ENCODE data around the gene LRRC17. TPM values are rescaled to one million over a fixed set of nuclear protein-coding genes. Genes with fewer than 3 reads are reported as not detected.
A peak's percentile ranks its signal among the peaks of the same experiment; 100 is the strongest.
"Not testable (repeated sequence)": the region's sequence is repeated elsewhere in the genome, so short reads cannot be mapped to it uniquely, and the experiment has no call there.

LRRC17 gene
- total and polyA plus RNA-seq, 2 experiments from 2014 or later, result 0.18 to 1.5 TPM

- no peaks in the 10 kb centered on the region for H4K20me1 ChIP-seq (ENCODE audit: insufficient read depth)
- no peaks in the 10 kb centered on the region for H3K9me3 ChIP-seq (ENCODE audit: low read depth)
- in situ Hi-C loops (cut with MboI), result no loop called here
- H3K36me3 ChIP-seq (ENCODE audit: low read depth), result no peaks in the 10 kb centered on the region
- H3K4me2 ChIP-seq (ENCODE audit: unreplicated experiment), result peak overlapping the region; percentile 22
- TF ChIP-seq EZH2 (IDR thresholded peaks at IDR 0.05; ENCODE audit: insufficient read depth, poor library complexity, severe bottlenecking) (no peak), EZH2phosphoT487 (IDR thresholded peaks at IDR 0.05; ENCODE audit: insufficient read depth, low read depth) (no peak)
- H3K9me2 ChIP-seq (ENCODE audit: insufficient read depth), result no peaks in the 10 kb centered on the region
- H3K4me1 ChIP-seq (ENCODE audit: insufficient read depth), result peaks cover 10% of the 10 kb centered on the region; the same call in 1 of the 2 replicates
- no peaks in the 10 kb centered on the region for H3K27me3 ChIP-seq (replicated peaks; ENCODE audit: insufficient read depth)
- no peaks in the 10 kb centered on the region for H3K79me2 ChIP-seq (ENCODE audit: insufficient read depth)
- no peak overlapping the region for H3K9ac ChIP-seq
- H2AFZ ChIP-seq, result no peak overlapping the region
- no peaks in the 10 kb centered on the region for H3F3A ChIP-seq (ENCODE audit: insufficient read depth)
- DNase-seq, result peak; percentile 23
- WGBS, 2 experiments (ENCODE audit: low coverage in 1 of 2, low lambda C conversion rate in 2 of 2, missing lambda C conversion rate in 2 of 2), result 45 to 54% methylated on average over 5 of the region's 5 CpGs
- no peak overlapping the region for H3K4me3 ChIP-seq
- H3K27ac ChIP-seq, result no peak overlapping the region
These were observed 30.8 kb downstream of the LRRC17 start for GRCh38 chr7:102943423-102944169.

GRCh38 chr7:102944241-102944640 lies 31.4 kb downstream of the LRRC17 start:
- WGBS, 2 experiments (ENCODE audit: low coverage in 1 of 2, low lambda C conversion rate in 2 of 2, missing lambda C conversion rate in 2 of 2), result 98 to 99% methylated on average over 4 of the region's 4 CpGs
- in situ Hi-C loops (cut with MboI), result no loop called here
- Histone ChIP-seq H3K27me3 (replicated peaks; ENCODE audit: insufficient read depth) (no peaks in the 10 kb centered on the region), H3K9me2 (ENCODE audit: insufficient read depth) (no peaks in the 10 kb centered on the region), H3K4me3 (no peak overlapping the region), H4K20me1 (ENCODE audit: insufficient read depth) (no peaks in the 10 kb centered on the region), H2AFZ (no peak overlapping the region), H3K27ac (no peak overlapping the region), H3K79me2 (ENCODE audit: insufficient read depth) (no peaks in the 10 kb centered on the region), H3F3A (ENCODE audit: insufficient read depth) (no peaks in the 10 kb centered on the region), H3K4me1 (ENCODE audit: insufficient read depth) (peaks cover 10% of the 10 kb centered on the region; the same call in 1 of the 2 replicates), H3K36me3 (ENCODE audit: low read depth) (no peaks in the 10 kb centered on the region), H3K9ac (no peak overlapping the region), H3K9me3 (ENCODE audit: low read depth) (no peaks in the 10 kb centered on the region), H3K4me2 (ENCODE audit: unreplicated experiment) (no peak overlapping the region)
- no peak for DNase-seq
- TF ChIP-seq EZH2phosphoT487 (IDR thresholded peaks at IDR 0.05; ENCODE audit: insufficient read depth, low read depth) (no peak), EZH2 (IDR thresholded peaks at IDR 0.05; ENCODE audit: insufficient read depth, poor library complexity, severe bottlenecking) (no peak)

GRCh38 chr7:102951839-102952238 lies 39.0 kb downstream of the LRRC17 start:
- Histone ChIP-seq H3K4me3 (no peak overlapping the region), H3K9ac (no peak overlapping the region), H3K4me1 (ENCODE audit: insufficient read depth) (no peaks in the 10 kb centered on the region), H3K36me3 (ENCODE audit: low read depth) (no peaks in the 10 kb centered on the region), H3F3A (ENCODE audit: insufficient read depth) (no peaks in the 10 kb centered on the region), H3K79me2 (ENCODE audit: insufficient read depth) (no peaks in the 10 kb centered on the region), H3K27ac (no peak overlapping the region), H3K9me2 (ENCODE audit: insufficient read depth) (no peaks in the 10 kb centered on the region), H3K4me2 (ENCODE audit: unreplicated experiment) (no peak overlapping the region), H3K9me3 (ENCODE audit: low read depth) (no peaks in the 10 kb centered on the region), H3K27me3 (replicated peaks; ENCODE audit: insufficient read depth) (no peaks in the 10 kb centered on the region), H4K20me1 (ENCODE audit: insufficient read depth) (no peaks in the 10 kb centered on the region), H2AFZ (no peak overlapping the region)
- TF ChIP-seq EZH2phosphoT487 (IDR thresholded peaks at IDR 0.05; ENCODE audit: insufficient read depth, low read depth) (no peak), EZH2 (IDR thresholded peaks at IDR 0.05; ENCODE audit: insufficient read depth, poor library complexity, severe bottlenecking) (no peak)
- no peak for DNase-seq
- WGBS, 2 experiments (ENCODE audit: low coverage in 1 of 2, low lambda C conversion rate in 2 of 2, missing lambda C conversion rate in 2 of 2), result 81 to 89% methylated on average over 3 of the region's 3 CpGs
- in situ Hi-C loops (cut with MboI), result no loop called here

- Histone ChIP-seq H3K4me1 (ENCODE audit: insufficient read depth) (no peaks in the 10 kb centered on the region), H3K9me2 (ENCODE audit: insufficient read depth) (no peaks in the 10 kb centered on the region), H4K20me1 (ENCODE audit: insufficient read depth) (no peaks in the 10 kb centered on the region), H3K79me2 (ENCODE audit: insufficient read depth) (no peaks in the 10 kb centered on the region), H3F3A (ENCODE audit: insufficient read depth) (no peaks in the 10 kb centered on the region), H3K9ac (no peak overlapping the region), H3K9me3 (ENCODE audit: low read depth) (no peaks in the 10 kb centered on the region), H3K4me2 (ENCODE audit: unreplicated experiment) (no peak overlapping the region), H3K27ac (no peak overlapping the region), H2AFZ (no peak overlapping the region), H3K4me3 (no peak overlapping the region), H3K36me3 (ENCODE audit: low read depth) (no peaks in the 10 kb centered on the region), H3K27me3 (replicated peaks; ENCODE audit: insufficient read depth) (no peaks in the 10 kb centered on the region)
- no peak for TF ChIP-seq EZH2phosphoT487 (IDR thresholded peaks at IDR 0.05; ENCODE audit: insufficient read depth, low read depth)
- no peak for TF ChIP-seq EZH2 (IDR thresholded peaks at IDR 0.05; ENCODE audit: insufficient read depth, poor library complexity, severe bottlenecking)
- in situ Hi-C loops (cut with MboI), result no loop called here
- no peak for DNase-seq
These were observed 40.6 kb downstream of the LRRC17 start for GRCh38 chr7:102953406-102953805.

GRCh38 chr7:102954359-102954758 lies 41.6 kb downstream of the LRRC17 start:
- H3K9me3 ChIP-seq (ENCODE audit: low read depth); H3K4me3 ChIP-seq; H3K9me2 ChIP-seq (ENCODE audit: insufficient read depth); in situ Hi-C loops (cut with MboI); DNase-seq; H3K27ac ChIP-seq; H3K4me1 ChIP-seq (ENCODE audit: insufficient read depth); H3K4me2 ChIP-seq (ENCODE audit: unreplicated experiment); H3K27me3 ChIP-seq (replicated peaks; ENCODE audit: insufficient read depth); H4K20me1 ChIP-seq (ENCODE audit: insufficient read depth); H3K36me3 ChIP-seq (ENCODE audit: low read depth); H3K9ac ChIP-seq; H3F3A ChIP-seq (ENCODE audit: insufficient read depth); H2AFZ ChIP-seq; H3K79me2 ChIP-seq (ENCODE audit: insufficient read depth): not testable (repeated sequence)
- WGBS, 2 experiments (ENCODE audit: low coverage in 1 of 2, low lambda C conversion rate in 2 of 2, missing lambda C conversion rate in 2 of 2), result 88 to 94% methylated on average over 4 of the region's 4 CpGs

- H3K79me2 ChIP-seq (ENCODE audit: insufficient read depth); H3K9me2 ChIP-seq (ENCODE audit: insufficient read depth); H3K27me3 ChIP-seq (replicated peaks; ENCODE audit: insufficient read depth); H3K4me2 ChIP-seq (ENCODE audit: unreplicated experiment); H3K9me3 ChIP-seq (ENCODE audit: low read depth); H3K9ac ChIP-seq; in situ Hi-C loops (cut with MboI); H3K27ac ChIP-seq; H4K20me1 ChIP-seq (ENCODE audit: insufficient read depth); H3K36me3 ChIP-seq (ENCODE audit: low read depth); DNase-seq; H2AFZ ChIP-seq; H3K4me3 ChIP-seq; H3F3A ChIP-seq (ENCODE audit: insufficient read depth); H3K4me1 ChIP-seq (ENCODE audit: insufficient read depth): not testable (repeated sequence)
- 62 to 66% methylated on average over 3 of the region's 3 CpGs for WGBS, 2 experiments (ENCODE audit: low coverage in 1 of 2, low lambda C conversion rate in 2 of 2, missing lambda C conversion rate in 2 of 2)
These were observed 45.2 kb downstream of the LRRC17 start for GRCh38 chr7:102958004-102958403.

- H3K9me3 ChIP-seq (ENCODE audit: low read depth); H3K9ac ChIP-seq; H3K79me2 ChIP-seq (ENCODE audit: insufficient read depth); H4K20me1 ChIP-seq (ENCODE audit: insufficient read depth); H3K4me2 ChIP-seq (ENCODE audit: unreplicated experiment); H3K27me3 ChIP-seq (replicated peaks; ENCODE audit: insufficient read depth); H3K9me2 ChIP-seq (ENCODE audit: insufficient read depth); H3K4me1 ChIP-seq (ENCODE audit: insufficient read depth); H2AFZ ChIP-seq; H3K36me3 ChIP-seq (ENCODE audit: low read depth); H3K27ac ChIP-seq; DNase-seq; in situ Hi-C loops (cut with MboI); H3K4me3 ChIP-seq; H3F3A ChIP-seq (ENCODE audit: insufficient read depth): not testable (repeated sequence)
- 50 to 63% methylated on average over 1 to 2 of the region's 2 CpGs for WGBS, 2 experiments (ENCODE audit: low coverage in 1 of 2, low lambda C conversion rate in 2 of 2, missing lambda C conversion rate in 2 of 2)
These were observed 49.2 kb downstream of the LRRC17 start for GRCh38 chr7:102961993-102962392.

All from GM23248 (cell line).